HG03442 (cell line): ENCODE measurements around the gene TTYH2.

Experiments used
- ATAC-seq: cut with Tn5 transposase; IDR thresholded peaks from one replicate; pipeline ENCODE4 v1.9.1; 2021; ENCODE audit warnings: mild to moderate bottlenecking, moderate library complexity; ENCODE audit not compliant: unreplicated experiment

TTYH2 gene

GRCh38 chr17:74194682-74195081 is 18.7 kb upstream of the TTYH2 start:
- no peak for ATAC-seq

DNA sequence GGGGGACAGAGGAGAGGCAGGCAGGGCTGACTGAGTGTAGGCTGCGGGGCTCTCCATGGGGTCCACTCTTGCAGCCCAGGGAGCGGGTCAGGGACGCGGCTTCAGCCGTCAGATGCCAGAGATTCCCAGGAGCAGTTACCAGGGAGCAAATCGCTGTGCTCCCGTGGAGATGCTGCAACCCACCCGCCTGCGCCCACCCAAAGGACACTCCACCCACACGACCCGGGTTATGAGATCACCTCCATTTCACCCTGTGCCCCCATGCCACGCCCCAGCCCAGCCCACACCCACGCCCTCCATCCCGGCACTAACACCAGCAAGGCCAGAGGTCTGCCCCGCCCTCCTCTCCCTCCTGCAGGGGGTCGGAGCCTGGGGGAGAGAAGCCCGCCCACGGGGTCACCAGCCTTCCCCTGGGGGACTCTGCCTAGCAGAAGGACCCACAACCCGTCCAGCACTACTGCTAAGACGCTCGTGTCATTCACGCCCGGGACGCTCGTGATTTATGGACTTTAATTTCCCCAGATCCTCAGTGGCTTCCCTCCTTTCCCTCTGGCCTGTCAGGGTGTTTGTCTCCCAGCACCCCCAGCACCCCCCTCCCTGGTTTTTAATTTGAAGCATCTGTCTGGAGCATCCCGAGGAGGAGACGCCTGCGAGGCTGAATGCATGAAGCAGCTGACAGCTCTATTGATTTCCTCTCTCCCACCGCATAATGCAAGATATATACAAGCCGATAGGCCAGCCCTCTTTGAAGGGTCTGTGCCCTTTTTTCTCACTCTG is 16.6 kb upstream of the TTYH2 start:
- no peak for ATAC-seq

DNA sequence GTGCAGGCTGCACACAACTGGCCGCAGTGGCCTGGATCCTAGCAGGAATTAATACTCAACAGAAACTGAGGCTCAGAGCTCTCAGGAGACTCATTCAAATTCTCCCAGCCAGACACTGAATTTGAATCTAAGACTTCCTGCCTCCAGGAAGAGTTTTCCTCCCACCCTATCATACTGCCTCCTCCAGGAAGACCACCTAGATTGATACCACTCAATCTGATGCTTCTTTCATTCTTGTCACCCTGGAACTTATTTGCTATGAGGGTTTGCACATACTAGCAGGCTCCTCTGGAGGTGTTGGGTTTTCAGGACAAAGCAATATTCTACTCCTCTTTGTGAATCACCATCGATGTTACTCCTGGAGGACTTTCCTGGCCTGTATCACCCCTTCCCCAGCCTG is 15.6 kb upstream of the TTYH2 start:
- no peak for ATAC-seq

DNA sequence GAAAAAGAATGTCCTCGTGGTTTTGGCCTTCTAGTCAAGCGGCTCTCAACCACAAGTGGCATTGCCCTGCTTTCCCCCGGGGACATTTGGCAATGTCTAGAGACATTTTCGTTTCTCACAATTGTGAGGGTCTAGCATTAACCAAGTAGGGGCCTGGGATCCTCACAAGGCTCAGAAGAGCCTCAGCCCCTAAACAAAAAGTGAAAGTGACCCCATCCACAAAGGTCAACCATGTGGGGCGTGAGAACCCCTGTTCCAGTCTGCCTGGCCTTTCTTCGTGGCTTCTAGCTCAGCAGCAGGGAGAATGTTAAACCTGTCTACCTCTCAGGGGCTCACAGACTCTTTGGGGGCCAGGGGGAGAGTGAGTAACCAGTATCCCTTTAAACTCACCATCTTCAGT is 14.7 kb upstream of the TTYH2 start:
- ATAC-seq: no peak

GRCh38 chr17:74199306-74200092 is 13.9 kb upstream of the TTYH2 start:
- ATAC-seq: no peak

- no peak for ATAC-seq
Measured at GRCh38 chr17:74200112-74200511, 13.3 kb upstream of the TTYH2 start.

DNA sequence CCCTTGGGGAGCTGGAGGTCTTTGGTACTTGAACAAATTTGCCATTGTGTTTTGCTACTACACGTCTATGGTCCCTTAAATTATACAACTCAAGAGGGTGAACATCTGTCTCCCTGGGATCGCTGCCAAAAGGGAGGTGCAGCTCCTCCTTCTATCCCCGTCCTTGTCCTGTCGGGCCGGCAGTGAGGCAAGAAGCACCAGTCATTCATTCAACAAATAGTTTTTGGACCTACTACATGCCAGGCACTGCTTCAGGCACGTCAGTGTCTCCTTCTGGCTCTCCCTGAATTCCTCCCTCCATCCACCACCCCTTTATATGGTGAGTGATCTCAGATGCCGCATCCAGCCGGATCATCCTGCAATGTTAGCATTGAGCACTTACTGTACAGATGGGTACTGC is 12.1 kb upstream of the TTYH2 start:
- no peak for ATAC-seq

- no peak for ATAC-seq
Measured at GRCh38 chr17:74201948-74202347, 11.4 kb upstream of the TTYH2 start.

DNA sequence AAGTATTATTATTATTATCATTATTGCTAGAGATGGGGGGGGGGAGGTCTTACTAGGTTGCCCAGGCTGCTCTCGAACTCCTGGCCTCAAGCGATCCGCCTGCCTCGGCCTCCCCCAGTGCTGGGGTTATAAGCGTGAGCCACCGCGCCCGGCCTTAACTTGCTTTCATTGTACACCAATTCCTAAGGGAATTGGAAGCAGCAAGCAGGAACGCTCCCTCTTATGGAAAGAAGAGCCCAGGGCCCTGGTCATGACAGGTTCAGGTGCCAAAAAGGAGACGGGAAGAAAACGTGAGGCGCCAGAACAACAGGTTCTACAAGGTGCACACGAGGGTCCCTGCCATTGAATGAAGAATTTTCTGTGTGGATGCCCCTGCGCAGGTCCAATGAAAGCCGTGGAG is 10.4 kb upstream of the TTYH2 start:
- ATAC-seq: no peak

- peak; percentile 72 for ATAC-seq
Measured at GRCh38 chr17:74203439-74204240, 9.7 kb upstream of the TTYH2 start, which contains the start of gene RPL38. Gene RPL38 (plus strand): TSS chr17:74203678. CDS start chr17:74203956, 278 bp downstream.

DNA sequence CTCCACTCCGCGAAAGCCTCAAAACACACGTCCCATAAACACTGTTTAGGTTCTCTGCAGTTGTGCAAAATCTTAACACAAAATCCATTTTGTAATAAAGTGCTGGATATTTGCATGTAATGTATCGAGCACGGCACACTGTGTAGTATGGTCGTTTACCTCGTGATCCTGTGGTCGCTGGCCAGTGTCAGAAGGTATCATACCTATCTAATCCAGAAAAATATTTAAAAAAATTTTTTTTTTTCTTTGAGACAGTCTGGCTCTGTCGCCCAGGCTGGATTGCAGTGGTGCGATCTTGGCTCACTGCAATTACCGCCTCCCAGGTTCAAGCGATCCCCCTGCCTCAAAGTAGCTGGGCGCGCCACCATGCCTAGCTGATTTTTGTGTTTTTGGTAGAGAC is 8.9 kb upstream of the TTYH2 start:
- no peak for ATAC-seq

- no peak for ATAC-seq
Measured at GRCh38 chr17:74205274-74205673, 8.1 kb upstream of the TTYH2 start.

DNA sequence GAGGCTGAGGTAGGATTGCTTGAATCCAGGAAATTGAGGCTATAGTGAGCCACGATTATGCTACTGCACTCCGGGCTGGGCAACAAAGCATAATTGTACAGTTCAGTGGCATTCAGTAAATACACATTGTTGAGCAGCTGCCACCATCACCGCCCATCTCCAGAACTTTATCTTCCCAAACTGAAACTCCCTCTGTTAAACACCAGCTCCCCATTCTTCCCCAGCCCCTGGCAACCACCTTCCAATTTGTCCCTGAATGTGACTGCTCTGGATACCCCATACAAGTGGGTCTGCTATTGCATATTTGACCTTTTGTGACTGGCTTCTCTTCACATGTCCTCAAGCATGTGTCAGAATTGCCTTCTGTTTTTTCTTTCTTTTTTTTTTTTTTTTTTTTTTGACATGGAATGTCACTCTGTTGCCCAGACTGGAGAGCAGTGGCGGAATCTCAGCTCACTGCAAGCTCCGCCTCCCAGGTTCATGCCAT is 7.0 kb upstream of the TTYH2 start:
- no peak for ATAC-seq

GRCh38 chr17:74210191-74211140 is 2.9 kb upstream of the TTYH2 start:
- no peak for ATAC-seq

DNA sequence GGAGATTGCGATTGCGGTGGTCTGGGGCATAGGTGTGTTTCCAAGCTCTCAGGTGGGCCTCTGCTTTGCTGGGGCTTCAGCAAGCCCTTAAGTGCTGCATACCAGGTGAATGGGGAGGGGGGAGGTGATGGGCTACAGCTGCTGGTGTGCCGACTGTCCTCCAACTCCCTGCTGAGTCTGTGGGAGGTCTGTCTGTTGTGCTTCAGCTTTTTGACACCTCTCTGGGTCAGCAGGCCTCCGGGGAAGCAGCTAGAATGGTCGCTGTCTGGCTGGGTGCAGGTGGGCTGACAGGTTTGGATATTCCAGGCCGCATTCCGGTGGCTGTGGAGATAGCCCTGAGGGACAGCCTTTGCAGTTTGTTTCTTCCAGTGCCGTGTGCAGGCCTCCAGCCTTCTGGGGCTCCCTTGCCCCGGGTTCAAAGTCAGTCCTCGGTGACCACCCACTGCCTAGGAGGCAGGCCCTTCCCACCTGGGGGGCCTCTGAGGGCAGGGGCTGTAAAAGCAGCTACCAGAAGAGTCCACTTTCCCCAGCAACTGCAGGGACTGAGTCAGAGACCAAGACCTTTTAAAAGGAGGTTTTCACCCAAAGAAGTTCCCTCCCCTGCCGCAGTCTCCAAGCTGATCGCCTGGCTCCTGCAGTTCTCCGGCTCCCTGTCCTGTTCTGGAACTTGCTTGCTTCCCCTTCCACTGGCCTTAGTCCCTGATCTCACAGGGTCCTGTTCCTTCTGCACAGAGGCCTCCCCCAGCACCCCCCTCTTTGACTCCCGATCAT is 2.0 kb upstream of the TTYH2 start:
- no peak for ATAC-seq

DNA sequence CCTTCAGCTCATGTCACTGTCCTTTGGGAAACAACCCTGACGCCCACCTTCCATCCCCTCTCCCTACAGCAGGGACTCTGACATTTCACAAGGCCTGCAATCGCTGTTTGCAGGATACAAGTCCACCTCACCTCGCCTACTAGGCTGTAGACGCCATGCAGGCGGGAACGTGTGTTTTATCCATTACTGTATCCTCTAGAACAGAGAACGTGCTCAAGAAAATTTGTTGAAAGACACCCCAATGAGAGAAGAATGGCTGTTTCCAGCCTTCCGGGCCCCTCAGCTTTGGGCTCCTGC is 1.5 kb upstream of the TTYH2 start:
- no peak for ATAC-seq

GRCh38 chr17:74212209-74212912 is 1.0 kb upstream of the TTYH2 start:
- no peak for ATAC-seq

DNA sequence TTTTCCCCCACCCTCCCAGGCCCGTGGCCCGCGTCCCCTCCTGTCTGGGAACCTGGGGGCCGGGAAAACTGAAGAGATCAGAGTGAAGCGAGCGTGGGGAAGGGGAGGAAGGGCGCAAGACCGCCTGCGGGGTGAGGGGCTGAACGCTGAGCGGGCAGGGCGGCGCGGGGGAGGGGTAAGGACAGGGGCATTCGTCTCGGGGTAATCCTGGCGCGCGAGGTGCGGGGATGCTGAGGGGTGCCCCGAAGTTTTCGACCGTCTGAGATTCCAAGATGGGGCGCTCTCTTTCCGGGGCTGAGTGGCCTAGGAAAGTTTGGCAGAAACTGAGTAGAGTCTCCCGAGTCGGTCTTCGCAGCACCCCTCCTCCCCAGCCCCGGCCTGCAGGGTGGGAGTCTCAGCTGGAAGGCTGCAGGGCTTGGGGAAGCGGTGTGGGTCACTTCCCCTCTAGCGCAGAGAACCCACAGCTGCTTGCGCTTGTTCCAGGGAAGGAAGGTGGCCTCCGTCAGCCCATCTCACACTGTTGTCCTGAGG is 555 bp downstream of the TTYH2 start:
- no peak for ATAC-seq
